ENCODE results near the gene PRELID2.

Gene PRELID2

DNA sequence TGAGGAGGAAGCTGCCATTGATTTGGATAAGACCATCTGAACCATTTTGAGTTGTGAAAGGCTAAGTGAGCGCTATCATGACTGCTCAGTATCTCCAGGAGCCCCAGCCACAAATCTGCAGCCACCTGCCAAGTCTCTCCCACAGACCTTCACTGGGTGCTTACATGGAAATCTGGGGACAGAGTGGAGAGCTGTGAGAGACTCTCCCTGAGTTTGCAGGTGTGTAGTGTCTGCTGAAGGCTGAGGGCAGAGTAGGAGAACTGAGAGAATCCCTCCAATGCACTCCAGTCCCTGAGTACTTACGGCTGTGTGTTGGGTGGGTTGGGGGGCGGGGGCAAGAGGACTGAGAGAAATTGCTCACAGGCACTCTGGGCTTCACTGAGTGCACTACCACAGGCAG, 123.7 kb downstream of the PRELID2 start:
- Histone ChIP-seq H3K9me3 (ENCODE audit: insufficient read depth, low read length) (no peaks in the 10 kb centered on the region), H3K27me3 (ENCODE audit: low read length) (no peaks in the 10 kb centered on the region), H3K9ac (ENCODE audit: low read length) (no peak overlapping the region), H3K9me2 (replicated peaks; ENCODE audit: insufficient read depth, low read length) (no peaks in the 10 kb centered on the region), H3K27ac (ENCODE audit: low read depth, low read length) (no peak overlapping the region), H2AFZ (ENCODE audit: low read depth, low read length, severe bottlenecking) (no peak overlapping the region), H3K36me3 (ENCODE audit: low read length) (no peaks in the 10 kb centered on the region), H4K20me1 (ENCODE audit: low read depth, low read length) (no peaks in the 10 kb centered on the region; the same call in 1 of the 2 replicates), H3K4me2 (ENCODE audit: low read depth, low read length, poor library complexity, severe bottlenecking) (no peak overlapping the region), H3K79me2 (ENCODE audit: insufficient read depth, low read length) (no peaks in the 10 kb centered on the region), H3F3A (ENCODE audit: insufficient read depth) (no peaks in the 10 kb centered on the region), H3K4me3 (ENCODE audit: insufficient read depth, low read length, poor library complexity, severe bottlenecking) (no peak overlapping the region)
- no peak for TF ChIP-seq EZH2phosphoT487 (conservative IDR thresholded peaks at IDR 0.05; ENCODE audit: low read length)
- TF ChIP-seq, protein P1, sequence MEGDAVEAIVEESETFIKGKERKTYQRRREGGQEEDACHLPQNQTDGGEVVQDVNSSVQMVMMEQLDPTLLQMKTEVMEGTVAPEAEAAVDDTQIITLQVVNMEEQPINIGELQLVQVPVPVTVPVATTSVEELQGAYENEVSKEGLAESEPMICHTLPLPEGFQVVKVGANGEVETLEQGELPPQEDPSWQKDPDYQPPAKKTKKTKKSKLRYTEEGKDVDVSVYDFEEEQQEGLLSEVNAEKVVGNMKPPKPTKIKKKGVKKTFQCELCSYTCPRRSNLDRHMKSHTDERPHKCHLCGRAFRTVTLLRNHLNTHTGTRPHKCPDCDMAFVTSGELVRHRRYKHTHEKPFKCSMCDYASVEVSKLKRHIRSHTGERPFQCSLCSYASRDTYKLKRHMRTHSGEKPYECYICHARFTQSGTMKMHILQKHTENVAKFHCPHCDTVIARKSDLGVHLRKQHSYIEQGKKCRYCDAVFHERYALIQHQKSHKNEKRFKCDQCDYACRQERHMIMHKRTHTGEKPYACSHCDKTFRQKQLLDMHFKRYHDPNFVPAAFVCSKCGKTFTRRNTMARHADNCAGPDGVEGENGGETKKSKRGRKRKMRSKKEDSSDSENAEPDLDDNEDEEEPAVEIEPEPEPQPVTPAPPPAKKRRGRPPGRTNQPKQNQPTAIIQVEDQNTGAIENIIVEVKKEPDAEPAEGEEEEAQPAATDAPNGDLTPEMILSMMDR (IDR thresholded peaks at IDR 0.05; ENCODE audit: insufficient read depth, low read length, poor library complexity, severe bottlenecking), result no peak

All from SU-DHL-6 (cell line).